A549 (cell line): Measurements from ENCODE around the gene C2CD2. TPM values are rescaled to one million over a fixed set of nuclear protein-coding genes. Genes with fewer than 3 reads are reported as not detected.

Source experiments
- ATAC-seq, 2 experiments: fragments of 200-7000 bp in 1 of 2; fragments of >200 bp in 1 of 2; cut with Nextera tagmentation in 1 of 2; cut with Tn5 transposase in 1 of 2; 3 replicates each; pipeline versions ENCODE4 v1.8.0 to v1.9.1; 2018 to 2020; ENCODE audit warnings: mild to moderate bottlenecking in 1 of 2, moderate library complexity in 1 of 2
- CTCF ChIA-PET: fragments of 300-600 bp; sonication (Branson Sonifier 250); formaldehyde crosslinking; extraction: SDS; loops from one replicate; lab custom pipeline; 2021; ENCODE audit warnings: antibody characterized with exemption, inconsistent platforms; lab: Yijun Ruan, JAX
- POLR2A ChIA-PET: fragments of 350-600 bp; formaldehyde crosslinking; extraction: SDS; loops from one replicate; lab custom pipeline; 2021; ENCODE audit warnings: antibody characterized with exemption, inconsistent platforms; lab: Yijun Ruan, JAX
- DNase-seq, 2 experiments: peaks; one replicate each; pipeline versions ENCODE4 v3.0.0 to v3.0.0-alpha.2; 2011 to 2016; ENCODE audit warnings: low read depth in 1 of 2, low spot score in 1 of 2
- FAIRE-seq: peaks from 2 replicates; lab custom pipeline; 2011; peaks lifted over from hg19 to GRCh38; lab: Jason Lieb, UNC
- H3K27ac ChIP-seq, 2 experiments: fragments of >200 bp; sonication (Bioruptor Twin); formaldehyde crosslinking; 3 replicates each; pipeline ENCODE4 v1.5.1; 2016 to 2017
- H3K4me1 ChIP-seq: fragments of >200 bp; sonication (Bioruptor Twin); formaldehyde crosslinking; 3 replicates; pipeline ENCODE4 v1.6.1; 2016
- H3K4me2 ChIP-seq: fragments of >200 bp; sonication (Bioruptor Twin); formaldehyde crosslinking; 3 replicates; pipeline ENCODE4 v1.6.1; 2016
- H3K4me3 ChIP-seq: fragments of >200 bp; sonication (Bioruptor Twin); formaldehyde crosslinking; 3 replicates; pipeline ENCODE4 v1.5.1; 2016
- H3K9me3 ChIP-seq: fragments of >200 bp; sonication (Bioruptor Twin); formaldehyde crosslinking; 3 replicates; pipeline ENCODE4 v1.6.1; 2016
- BHLHE40 ChIP-seq: IDR thresholded peaks from 2 replicates; pipeline ENCODE4 v1.6.1; 2012; ENCODE audit warnings: low read depth, low read length, inconsistent platforms
- CBX8 ChIP-seq: fragments of 200-600 bp; sonication (generic); IDR thresholded peaks from 2 replicates; pipeline ENCODE4 v1.6.1; 2016
- CTCF ChIP-seq: fragments of >200 bp; sonication (Bioruptor Twin); formaldehyde crosslinking; IDR thresholded peaks from 3 replicates; pipeline ENCODE4 v1.5.1; 2016
- EHMT2 ChIP-seq: fragments of 200-600 bp; sonication (generic); IDR thresholded peaks from 2 replicates; pipeline ENCODE4 v1.6.1; 2016; ENCODE audit warnings: antibody characterized with exemption, low read depth, mild to moderate bottlenecking, moderate library complexity
- ELK1 ChIP-seq: fragments of 150-350 bp; IDR thresholded peaks from 2 replicates; pipeline ENCODE4 v1.6.1; 2014; ENCODE audit warnings: low read depth, mild to moderate bottlenecking, low read length
- ESRRA ChIP-seq: fragments of 150-350 bp; IDR thresholded peaks from 2 replicates; pipeline ENCODE4 v1.6.1; 2014; ENCODE audit warnings: mild to moderate bottlenecking, low read length, borderline replicate concordance
- FOXS1 ChIP-seq: fragments of 250-450 bp; sonication (Bioruptor Pico); IDR thresholded peaks from 2 replicates; pipeline ENCODE4 v1.5.0; 2020; ENCODE audit warnings: mild to moderate bottlenecking, moderate library complexity
- HES2 ChIP-seq: fragments of >200 bp; sonication (Bioruptor Twin); formaldehyde crosslinking; IDR thresholded peaks from 2 replicates; pipeline ENCODE4 v1.6.1; 2016
- HEYL ChIP-seq: fragments of 250-450 bp; sonication (Bioruptor Pico); IDR thresholded peaks from 2 replicates; pipeline ENCODE4 v1.8.0; 2021; ENCODE audit warnings: mild to moderate bottlenecking, moderate library complexity
- HMGXB4 ChIP-seq: fragments of 250-450 bp; sonication (Bioruptor Pico); IDR thresholded peaks from 2 replicates; pipeline ENCODE4 v1.5.0; 2021; ENCODE audit warnings: mild to moderate bottlenecking, moderate library complexity, borderline replicate concordance
- HOXB5 ChIP-seq: fragments of 250-450 bp; sonication (Bioruptor Pico); IDR thresholded peaks from 2 replicates; pipeline ENCODE4 v1.5.0; 2020; ENCODE audit warnings: mild to moderate bottlenecking, moderate library complexity
- JUN ChIP-seq, 2 experiments: fragments of >200 bp; sonication (Bioruptor Twin); formaldehyde crosslinking; IDR thresholded peaks; 2 replicates in 1 of 2; 3 replicates in 1 of 2; pipeline ENCODE4 v1.6.1; 2016 to 2017
- MAX ChIP-seq: IDR thresholded peaks from 2 replicates; pipeline ENCODE4 v1.6.1; 2012
- MYC ChIP-seq: IDR thresholded peaks from 2 replicates; pipeline ENCODE4 v1.6.1; 2012; ENCODE audit warnings: mild to moderate bottlenecking, inconsistent platforms, low read length, improper control_type of control experiment, borderline replicate concordance
- PHF8 ChIP-seq: fragments of 200-600 bp; sonication (generic); IDR thresholded peaks from 2 replicates; pipeline ENCODE4 v1.6.1; 2016; ENCODE audit warnings: low read depth, mild to moderate bottlenecking, antibody characterized with exemption, moderate library complexity, borderline replicate concordance
- RAD21 ChIP-seq, 2 experiments: fragments of >200 bp in 1 of 2; sonication (Bioruptor Twin) in 1 of 2; formaldehyde crosslinking in 1 of 2; IDR thresholded peaks in 1 of 2; conservative IDR thresholded peaks in 1 of 2; 2 replicates in 1 of 2; 3 replicates in 1 of 2; pipeline ENCODE4 v1.6.1; 2012 to 2018; ENCODE audit warnings: inconsistent platforms in 1 of 2
- RARB ChIP-seq: fragments of 250-450 bp; sonication (Bioruptor Pico); IDR thresholded peaks from 2 replicates; pipeline ENCODE4 v1.8.0; 2021; ENCODE audit warnings: mild to moderate bottlenecking, moderate library complexity
- RCOR1 ChIP-seq: fragments of 150-350 bp; IDR thresholded peaks from 2 replicates; pipeline ENCODE4 v1.6.1; 2014; ENCODE audit warnings: antibody characterized with exemption, low read length, low read depth
- TP53 ChIP-seq: fragments of 250-450 bp; sonication (Bioruptor Pico); IDR thresholded peaks from 2 replicates; pipeline ENCODE4 v1.5.0; 2021; ENCODE audit warnings: mild to moderate bottlenecking, moderate library complexity
- USF2 ChIP-seq: fragments of 450-650 bp; IDR thresholded peaks from 2 replicates; pipeline ENCODE4 v1.6.1; 2014; ENCODE audit warnings: antibody characterized with exemption
- ZFP36 ChIP-seq: fragments of 450-650 bp; IDR thresholded peaks from 2 replicates; pipeline ENCODE4 v1.6.1; 2014; ENCODE audit warnings: borderline replicate concordance; ENCODE audit not compliant: partially characterized antibody
- ZNF302 ChIP-seq: fragments of 250-450 bp; sonication (Bioruptor Pico); IDR thresholded peaks from 2 replicates; pipeline ENCODE4 v1.9.0; 2021; ENCODE audit warnings: inconsistent platforms, mild to moderate bottlenecking, moderate library complexity
- whole genome bisulfite sequencing: methylation state at CpG from one replicate; pipeline ENCODE4 v1.1.6; 2017; ENCODE audit errors: missing lambda C conversion rate; 5-methylcytosine and 5-hydroxymethylcytosine counted together
- polyA plus RNA-seq, 4 experiments: library from polyadenylated mRNA; depleted of rRNA in 3 of 4; stranded (reverse); fragments of >200 nt; fragmentation: RNase III in 1 of 4; extraction: RNeasy Plus Mini Kit Qiagen cat#74134 plus additional on column Dnase treatment in 1 of 4; gene quantifications; 2 replicates in 3 of 4; 3 replicates in 1 of 4; pipeline ENCODE4 v1.2.3, GENCODE V29; 2011 to 2017

The C2CD2 gene
- polyA plus RNA-seq, 2 of the 4 experiments (the other 2 are of a cell fraction), result 7.0 to 13.5 TPM

- FAIRE-seq, result no peak
- POLR2A ChIA-PET, result no interaction called here
- TF ChIP-seq MAX, result no peak
- TF ChIP-seq ELK1, result no peak
- no peak for TF ChIP-seq MYC
- no peak for TF ChIP-seq PHF8
- TF ChIP-seq RARB, result no peak
- TF ChIP-seq USF2, result no peak
- TF ChIP-seq HMGXB4, result no peak
- no peak for TF ChIP-seq RAD21 (conservative IDR thresholded peaks at IDR 0.05 in 1 of 2, IDR thresholded peaks at IDR 0.05 in 1 of 2)
- TF ChIP-seq ZNF302 (CRISPR knock-in tag), result no peak
- no peak for TF ChIP-seq ESRRA
- TF ChIP-seq BHLHE40, result no peak
- no peak for TF ChIP-seq RCOR1
- TF ChIP-seq HES2, result no peak
- TF ChIP-seq HEYL, result no peak
- TF ChIP-seq ZFP36, result no peak
- no peak for TF ChIP-seq CTCF
- TF ChIP-seq CBX8, result no peak
Observed at GRCh38 chr21:41919666-41920398, 34.0 kb downstream of the C2CD2 start.

GRCh38 chr21:41918561-41919358, 35.1 kb downstream of the C2CD2 start:
- WGBS, result 92% methylated on average over 14 of the region's 15 CpGs
- no peaks in the 10 kb centered on the region for H3K4me1 ChIP-seq
- H3K4me2 ChIP-seq, result no peak overlapping the region
- no peak overlapping the region for H3K4me3 ChIP-seq
- no peaks in the 10 kb centered on the region for H3K9me3 ChIP-seq
- H3K27ac ChIP-seq, result no peak overlapping the region
- FAIRE-seq, result no peak
- ATAC-seq, result no peak
- ChIA-PET CTCF (no interaction called here), POLR2A (no interaction called here)
- no peak for DNase-seq
- TF ChIP-seq EHMT2 (no peak), TP53 (CRISPR knock-in tag) (no peak), FOXS1 (CRISPR knock-in tag) (no peak), JUN (IDR thresholded peaks at IDR 0.05) (no peak), HOXB5 (no peak)

More at GRCh38 chr21:41919666-41920398, 34.0 kb downstream of the C2CD2 start:
- Histone ChIP-seq H3K4me3 (no peak overlapping the region), H3K27ac (no peak overlapping the region), H3K4me2 (no peak overlapping the region), H3K9me3 (no peaks in the 10 kb centered on the region), H3K4me1 (no peaks in the 10 kb centered on the region)
- ATAC-seq, result no peak
- CTCF ChIA-PET, result interaction anchor here (0.8 kb wide), 1 partner anchor 24 kb away, joined by 3 read pairs; no protein-coding TSS in a partner anchor
- DNase-seq, result no peak
- 93% methylated on average over 14 of the region's 15 CpGs for WGBS
